Panc1 (cell line): ENCODE data around the gene TUBB4B.

Experiments
- TCF7L2 ChIP-seq: IDR thresholded peaks from 2 replicates; pipeline ENCODE4 v1.6.1; 2011; ENCODE audit warnings: mild to moderate bottlenecking, low read depth, low read length, inconsistent platforms
- TF ChIP-seq, protein P1 (sequence below): fragments of 450-650 bp; IDR thresholded peaks from 2 replicates; pipeline ENCODE4 v1.5.1; 2017; ENCODE audit warnings: mild to moderate bottlenecking

DNA sequence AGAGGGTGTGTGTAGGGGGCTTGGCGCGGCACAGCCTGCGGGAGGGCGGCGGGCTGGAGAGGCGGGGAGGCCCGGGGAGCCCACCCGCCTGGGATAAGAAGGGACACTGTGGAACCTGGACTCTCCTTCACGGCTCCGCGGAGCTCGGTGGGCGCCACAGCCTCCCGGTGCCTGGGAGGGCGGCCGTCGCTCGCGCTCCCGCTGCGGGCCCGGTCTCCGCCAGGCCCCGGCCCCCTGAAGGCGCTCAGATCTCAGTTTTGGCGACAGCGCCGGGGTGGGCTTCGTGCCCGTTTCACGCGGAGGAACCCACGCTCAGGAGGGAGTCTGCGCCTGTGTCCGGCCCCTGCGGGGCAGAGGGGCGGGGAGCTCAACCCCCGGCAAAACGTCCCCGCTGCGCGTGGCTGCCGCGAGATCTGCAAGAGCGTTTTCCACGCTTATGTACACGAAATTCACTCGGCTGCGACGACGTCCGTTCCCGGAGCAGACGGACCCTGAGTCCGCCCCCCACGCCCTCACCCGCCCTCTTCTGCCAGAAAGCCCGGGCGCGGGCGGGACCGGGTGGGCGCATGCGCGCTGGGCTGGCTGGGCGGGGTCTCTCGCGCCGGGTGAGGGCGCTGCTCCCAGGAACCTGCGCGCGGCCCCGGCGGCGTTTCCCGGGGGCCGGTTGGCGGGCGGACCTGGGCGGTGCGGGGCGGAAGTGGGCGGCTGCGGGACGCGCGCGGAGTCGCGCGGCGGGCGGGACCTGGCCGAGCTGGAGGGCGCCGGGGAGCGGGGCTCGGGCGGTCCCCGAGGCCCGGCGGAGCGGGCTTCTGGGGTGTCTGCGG is 13.7 kb downstream of the TUBB4B start, which contains the start of gene NELFB:
- TF ChIP-seq, protein P1, sequence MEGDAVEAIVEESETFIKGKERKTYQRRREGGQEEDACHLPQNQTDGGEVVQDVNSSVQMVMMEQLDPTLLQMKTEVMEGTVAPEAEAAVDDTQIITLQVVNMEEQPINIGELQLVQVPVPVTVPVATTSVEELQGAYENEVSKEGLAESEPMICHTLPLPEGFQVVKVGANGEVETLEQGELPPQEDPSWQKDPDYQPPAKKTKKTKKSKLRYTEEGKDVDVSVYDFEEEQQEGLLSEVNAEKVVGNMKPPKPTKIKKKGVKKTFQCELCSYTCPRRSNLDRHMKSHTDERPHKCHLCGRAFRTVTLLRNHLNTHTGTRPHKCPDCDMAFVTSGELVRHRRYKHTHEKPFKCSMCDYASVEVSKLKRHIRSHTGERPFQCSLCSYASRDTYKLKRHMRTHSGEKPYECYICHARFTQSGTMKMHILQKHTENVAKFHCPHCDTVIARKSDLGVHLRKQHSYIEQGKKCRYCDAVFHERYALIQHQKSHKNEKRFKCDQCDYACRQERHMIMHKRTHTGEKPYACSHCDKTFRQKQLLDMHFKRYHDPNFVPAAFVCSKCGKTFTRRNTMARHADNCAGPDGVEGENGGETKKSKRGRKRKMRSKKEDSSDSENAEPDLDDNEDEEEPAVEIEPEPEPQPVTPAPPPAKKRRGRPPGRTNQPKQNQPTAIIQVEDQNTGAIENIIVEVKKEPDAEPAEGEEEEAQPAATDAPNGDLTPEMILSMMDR: no peak
- no peak for TF ChIP-seq TCF7L2
